Measurements from ENCODE around the gene ETFDH. TPM values are rescaled to one million over a fixed set of nuclear protein-coding genes. Genes with fewer than 3 reads are reported as not detected.

Gene ETFDH
- total and polyA plus RNA-seq, 10 of the 15 experiments (the other 5 are each of a cell fraction or from before 2014, with no cell fraction given): 10.9 to 30.4 (median 20.6) TPM

DNA sequence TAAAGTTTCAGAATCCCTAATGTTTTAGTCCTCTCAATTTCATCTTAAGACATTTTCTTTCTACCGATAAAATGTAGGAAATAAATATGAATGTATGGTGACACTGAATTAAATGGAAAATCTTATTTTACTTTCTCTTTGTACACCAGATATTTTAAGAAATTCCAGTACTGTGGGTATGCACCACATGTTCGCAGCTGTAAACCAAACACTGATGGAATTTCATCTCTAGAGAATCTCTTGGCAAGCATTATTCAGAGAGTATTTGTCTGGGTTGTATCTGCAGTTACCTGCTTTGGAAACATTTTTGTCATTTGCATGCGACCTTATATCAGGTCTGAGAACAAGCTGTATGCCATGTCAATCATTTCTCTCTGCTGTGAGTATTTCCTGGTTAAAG, 27.3 kb upstream of the ETFDH start:
- intact Hi-C loops (cut with micrococcal nuclease; ENCODE audit: unreplicated experiment): no loop called here
- 61% methylated on average over 3 of the region's 3 CpGs for WGBS (ENCODE audit: insufficient coverage, insufficient replicate concordance, low lambda C conversion rate, missing lambda C conversion rate)
- ATAC-seq (no peak), DNase-seq (ENCODE audit: low read depth, low spot score) (no peak), FAIRE-seq (no peak)
- H3K36me3 ChIP-seq (ENCODE audit: control insufficient read depth in 2 of 2, insufficient read depth in 2 of 2, low read length in 1 of 2): no peaks in the 10 kb centered on the region
- H4K20me1 ChIP-seq (ENCODE audit: control insufficient read depth, insufficient read depth): no peaks in the 10 kb centered on the region
- H3K4me1 ChIP-seq (ENCODE audit: control insufficient read depth, insufficient read depth, low read length): no peaks in the 10 kb centered on the region
- no peak overlapping the region for H3K9ac ChIP-seq (ENCODE audit: control insufficient read depth, insufficient read depth, low read length)
- no peaks in the 10 kb centered on the region for H3K79me2 ChIP-seq (ENCODE audit: control insufficient read depth, insufficient read depth, low read length)
- no peak overlapping the region for H3K27ac ChIP-seq (ENCODE audit: control insufficient read depth, insufficient read depth)
- H3K4me3 ChIP-seq: no peak overlapping the region
- no peak overlapping the region for H2AFZ ChIP-seq (ENCODE audit: control insufficient read depth, low read depth, low read length)
- no peaks in the 10 kb centered on the region for H3K9me3 ChIP-seq (replicated peaks; ENCODE audit: control insufficient read depth, insufficient read depth, low read length)
- no TSS peak for BruUV-seq (replicated peaks)
- no peak overlapping the region for H3K4me2 ChIP-seq (ENCODE audit: control insufficient read depth, insufficient read depth)
- CTCF ChIA-PET: interaction anchor here (1.2 kb wide), 1 partner anchor 17 kb away, joined by 3 read pairs; no protein-coding TSS in a partner anchor
- TF ChIP-seq ZZZ3 (IDR thresholded peaks at IDR 0.05; ENCODE audit: control insufficient read depth, insufficient read length, low read depth) (no peak), IRF4 (IDR thresholded peaks at IDR 0.05; ENCODE audit: low read depth, low read length) (no peak), DPF2 (IDR thresholded peaks at IDR 0.05) (no peak), SUZ12 (IDR thresholded peaks at IDR 0.05; ENCODE audit: unreplicated experiment) (no peak), MTA3 (IDR thresholded peaks at IDR 0.05; ENCODE audit: borderline replicate concordance, low read length) (no peak), BMI1 (IDR thresholded peaks at IDR 0.05; ENCODE audit: borderline replicate concordance) (no peak), BHLHE40 (IDR thresholded peaks at IDR 0.05; ENCODE audit: borderline replicate concordance in 1 of 2, low read depth in 2 of 2, low read length in 1 of 2) (no peak), HDAC2 (IDR thresholded peaks at IDR 0.05) (no peak)
- TF ChIP-seq, protein P1, sequence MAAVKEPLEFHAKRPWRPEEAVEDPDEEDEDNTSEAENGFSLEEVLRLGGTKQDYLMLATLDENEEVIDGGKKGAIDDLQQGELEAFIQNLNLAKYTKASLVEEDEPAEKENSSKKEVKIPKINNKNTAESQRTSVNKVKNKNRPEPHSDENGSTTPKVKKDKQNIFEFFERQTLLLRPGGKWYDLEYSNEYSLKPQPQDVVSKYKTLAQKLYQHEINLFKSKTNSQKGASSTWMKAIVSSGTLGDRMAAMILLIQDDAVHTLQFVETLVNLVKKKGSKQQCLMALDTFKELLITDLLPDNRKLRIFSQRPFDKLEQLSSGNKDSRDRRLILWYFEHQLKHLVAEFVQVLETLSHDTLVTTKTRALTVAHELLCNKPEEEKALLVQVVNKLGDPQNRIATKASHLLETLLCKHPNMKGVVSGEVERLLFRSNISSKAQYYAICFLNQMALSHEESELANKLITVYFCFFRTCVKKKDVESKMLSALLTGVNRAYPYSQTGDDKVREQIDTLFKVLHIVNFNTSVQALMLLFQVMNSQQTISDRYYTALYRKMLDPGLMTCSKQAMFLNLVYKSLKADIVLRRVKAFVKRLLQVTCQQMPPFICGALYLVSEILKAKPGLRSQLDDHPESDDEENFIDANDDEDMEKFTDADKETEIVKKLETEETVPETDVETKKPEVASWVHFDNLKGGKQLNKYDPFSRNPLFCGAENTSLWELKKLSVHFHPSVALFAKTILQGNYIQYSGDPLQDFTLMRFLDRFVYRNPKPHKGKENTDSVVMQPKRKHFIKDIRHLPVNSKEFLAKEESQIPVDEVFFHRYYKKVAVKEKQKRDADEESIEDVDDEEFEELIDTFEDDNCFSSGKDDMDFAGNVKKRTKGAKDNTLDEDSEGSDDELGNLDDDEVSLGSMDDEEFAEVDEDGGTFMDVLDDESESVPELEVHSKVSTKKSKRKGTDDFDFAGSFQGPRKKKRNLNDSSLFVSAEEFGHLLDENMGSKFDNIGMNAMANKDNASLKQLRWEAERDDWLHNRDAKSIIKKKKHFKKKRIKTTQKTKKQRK (IDR thresholded peaks at IDR 0.05; ENCODE audit: low read depth, low read length): no peak
- TF ChIP-seq, protein P2, sequence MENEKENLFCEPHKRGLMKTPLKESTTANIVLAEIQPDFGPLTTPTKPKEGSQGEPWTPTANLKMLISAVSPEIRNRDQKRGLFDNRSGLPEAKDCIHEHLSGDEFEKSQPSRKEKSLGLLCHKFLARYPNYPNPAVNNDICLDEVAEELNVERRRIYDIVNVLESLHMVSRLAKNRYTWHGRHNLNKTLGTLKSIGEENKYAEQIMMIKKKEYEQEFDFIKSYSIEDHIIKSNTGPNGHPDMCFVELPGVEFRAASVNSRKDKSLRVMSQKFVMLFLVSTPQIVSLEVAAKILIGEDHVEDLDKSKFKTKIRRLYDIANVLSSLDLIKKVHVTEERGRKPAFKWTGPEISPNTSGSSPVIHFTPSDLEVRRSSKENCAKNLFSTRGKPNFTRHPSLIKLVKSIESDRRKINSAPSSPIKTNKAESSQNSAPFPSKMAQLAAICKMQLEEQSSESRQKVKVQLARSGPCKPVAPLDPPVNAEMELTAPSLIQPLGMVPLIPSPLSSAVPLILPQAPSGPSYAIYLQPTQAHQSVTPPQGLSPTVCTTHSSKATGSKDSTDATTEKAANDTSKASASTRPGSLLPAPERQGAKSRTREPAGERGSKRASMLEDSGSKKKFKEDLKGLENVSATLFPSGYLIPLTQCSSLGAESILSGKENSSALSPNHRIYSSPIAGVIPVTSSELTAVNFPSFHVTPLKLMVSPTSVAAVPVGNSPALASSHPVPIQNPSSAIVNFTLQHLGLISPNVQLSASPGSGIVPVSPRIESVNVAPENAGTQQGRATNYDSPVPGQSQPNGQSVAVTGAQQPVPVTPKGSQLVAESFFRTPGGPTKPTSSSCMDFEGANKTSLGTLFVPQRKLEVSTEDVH (IDR thresholded peaks at IDR 0.05; ENCODE audit: low read depth, partially characterized antibody): no peak
- RAD21 ChIA-PET (ENCODE audit: unreplicated experiment): no interaction called here
- in situ Hi-C loops (cut with MboI): no loop called here
- no peaks in the 10 kb centered on the region; a peak in 1 of 4 replicates for H3K27me3 ChIP-seq (replicated peaks in 1 of 2; ENCODE audit: control insufficient read depth in 2 of 2, insufficient read depth in 2 of 2, low read length in 1 of 2)
- SMC1A ChIA-PET (ENCODE audit: uncharacterized antibody, unreplicated experiment): interaction anchor here (1.4 kb wide), 1 partner anchor 14 kb away, joined by 3 read pairs; no protein-coding TSS in a partner anchor
- POLR2A ChIA-PET: no interaction called here

Measured in GM12878 (cell line).